Stomach (tissue), 4 donors: ENCODE measurements around the gene ADGRA1.
"Not testable (repeated sequence)": the region's sequence is repeated elsewhere in the genome, so short reads cannot be mapped to it uniquely, and the experiment has no call there.

Source experiments
- EP300 ChIP-seq: sonication (generic); formaldehyde crosslinking; IDR thresholded peaks from one replicate; pipeline ENCODE4 v1.6.1; 2017; ENCODE audit warnings: antibody characterized with exemption
- POLR2A ChIP-seq, 4 donors: fragments of 450-650 bp; IDR thresholded peaks; one replicate each; pipeline ENCODE4 v1.6.1; 2016; ENCODE audit warnings: antibody characterized with exemption in 4 of 4, control low read depth in 2 of 4, mild to moderate bottlenecking in 1 of 4, moderate library complexity in 1 of 4
- POLR2AphosphoS5 ChIP-seq, 3 donors: sonication (generic); formaldehyde crosslinking; IDR thresholded peaks; one replicate each; pipeline ENCODE4 v1.6.1; 2016; ENCODE audit warnings: antibody characterized with exemption in 3 of 3
- TF ChIP-seq, protein P1 (sequence below), 7 experiments: fragments of 450-650 bp in 4 of 7; fragments of 200-600 bp in 3 of 7; sonication (generic) in 3 of 7; IDR thresholded peaks; one replicate each; pipeline ENCODE4 v1.5.1; 2016 to 2019; ENCODE audit warnings: antibody characterized with exemption in 7 of 7, control low read depth in 2 of 7, mild to moderate bottlenecking in 1 of 7

DNA sequence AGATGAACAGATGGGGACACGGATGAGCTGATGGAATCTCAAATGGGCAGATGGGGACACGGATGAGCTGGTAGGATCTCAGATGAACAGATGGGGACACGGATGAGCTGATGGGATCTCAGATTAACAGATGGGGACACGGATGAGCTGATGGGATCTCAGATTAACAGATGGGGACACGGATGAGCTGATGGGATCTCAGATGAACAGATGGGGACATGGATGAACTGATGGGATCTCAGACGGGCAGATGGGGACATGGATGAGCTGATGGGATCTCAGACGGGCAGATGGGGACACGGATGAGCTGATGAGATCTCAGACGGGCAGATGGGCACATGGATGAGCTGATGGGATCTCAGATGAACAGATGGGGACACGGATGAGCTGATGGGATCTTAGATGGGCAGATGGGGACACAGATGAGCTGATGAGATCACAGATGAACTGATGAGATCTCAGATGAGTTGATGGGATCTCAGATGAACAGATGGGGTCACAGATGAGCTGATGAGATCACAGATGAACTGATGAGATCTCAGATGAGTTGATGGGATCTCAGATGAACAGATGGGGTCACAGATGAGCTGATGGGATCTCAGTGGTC, 34.1 kb upstream of the ADGRA1 start:
- TF ChIP-seq, protein P1, sequence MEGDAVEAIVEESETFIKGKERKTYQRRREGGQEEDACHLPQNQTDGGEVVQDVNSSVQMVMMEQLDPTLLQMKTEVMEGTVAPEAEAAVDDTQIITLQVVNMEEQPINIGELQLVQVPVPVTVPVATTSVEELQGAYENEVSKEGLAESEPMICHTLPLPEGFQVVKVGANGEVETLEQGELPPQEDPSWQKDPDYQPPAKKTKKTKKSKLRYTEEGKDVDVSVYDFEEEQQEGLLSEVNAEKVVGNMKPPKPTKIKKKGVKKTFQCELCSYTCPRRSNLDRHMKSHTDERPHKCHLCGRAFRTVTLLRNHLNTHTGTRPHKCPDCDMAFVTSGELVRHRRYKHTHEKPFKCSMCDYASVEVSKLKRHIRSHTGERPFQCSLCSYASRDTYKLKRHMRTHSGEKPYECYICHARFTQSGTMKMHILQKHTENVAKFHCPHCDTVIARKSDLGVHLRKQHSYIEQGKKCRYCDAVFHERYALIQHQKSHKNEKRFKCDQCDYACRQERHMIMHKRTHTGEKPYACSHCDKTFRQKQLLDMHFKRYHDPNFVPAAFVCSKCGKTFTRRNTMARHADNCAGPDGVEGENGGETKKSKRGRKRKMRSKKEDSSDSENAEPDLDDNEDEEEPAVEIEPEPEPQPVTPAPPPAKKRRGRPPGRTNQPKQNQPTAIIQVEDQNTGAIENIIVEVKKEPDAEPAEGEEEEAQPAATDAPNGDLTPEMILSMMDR (IDR thresholded peaks at IDR 0.05), result not testable (repeated sequence)
- TF ChIP-seq POLR2AphosphoS5 (IDR thresholded peaks at IDR 0.05); EP300; POLR2A (IDR thresholded peaks at IDR 0.05): not testable (repeated sequence)
